Fibroblast of mammary gland (primary cell): ENCODE measurements around the gene ANKRD49.

ENCODE experiments used
- DNase-seq: peaks from one replicate; pipeline ENCODE4 v3.0.0-alpha.2; 2010; ENCODE audit warnings: low read depth
- H3K4me3 ChIP-seq: 2 replicates; pipeline ENCODE4 v1.5.1; 2011; ENCODE audit warnings: low read depth, mild to moderate bottlenecking, low read length, moderate library complexity; ENCODE audit not compliant: control insufficient read depth
- CTCF ChIP-seq: conservative IDR thresholded peaks from 2 replicates; pipeline ENCODE4 v1.5.1; 2011; ENCODE audit warnings: low read depth, low read length, inconsistent platforms; ENCODE audit not compliant: control insufficient read depth, insufficient read depth

ANKRD49 gene

GRCh38 chr11:94537031-94537600 lies 43.3 kb downstream of the ANKRD49 start:
- no peak overlapping the region for H3K4me3 ChIP-seq
- TF ChIP-seq CTCF: no peak
- DNase-seq: peak; percentile 76

- H3K4me3 ChIP-seq: no peak overlapping the region
- DNase-seq: no peak
- TF ChIP-seq CTCF: no peak
Observed at GRCh38 chr11:94539420-94539819, 45.6 kb downstream of the ANKRD49 start.

- no peak for TF ChIP-seq CTCF
- peak within 1 kb of the TSS; percentile 57 for H3K4me3 ChIP-seq
- peak; percentile 75 for DNase-seq
Observed at GRCh38 chr11:94543695-94544645, 50.2 kb downstream of the ANKRD49 start, which contains the start of gene FUT4. Gene FUT4 (plus strand): TSS chr11:94543921. CDS start chr11:94544134, 213 bp downstream.

GRCh38 chr11:94544646-94545263 lies 51.0 kb downstream of the ANKRD49 start:
- no peak for TF ChIP-seq CTCF
- peak overlapping the region; percentile 57 for H3K4me3 ChIP-seq
- DNase-seq: no peak

- peak overlapping the region; percentile 57 for H3K4me3 ChIP-seq
- no peak for TF ChIP-seq CTCF
- DNase-seq: no peak
Observed at GRCh38 chr11:94545264-94546161, 51.7 kb downstream of the ANKRD49 start.

- no peak for TF ChIP-seq CTCF
- no peak for DNase-seq
- peak overlapping the region; percentile 57 for H3K4me3 ChIP-seq
Observed at GRCh38 chr11:94546162-94546470, 52.3 kb downstream of the ANKRD49 start.
